ENCODE results near the gene TRIM28.

Gene TRIM28

DNA sequence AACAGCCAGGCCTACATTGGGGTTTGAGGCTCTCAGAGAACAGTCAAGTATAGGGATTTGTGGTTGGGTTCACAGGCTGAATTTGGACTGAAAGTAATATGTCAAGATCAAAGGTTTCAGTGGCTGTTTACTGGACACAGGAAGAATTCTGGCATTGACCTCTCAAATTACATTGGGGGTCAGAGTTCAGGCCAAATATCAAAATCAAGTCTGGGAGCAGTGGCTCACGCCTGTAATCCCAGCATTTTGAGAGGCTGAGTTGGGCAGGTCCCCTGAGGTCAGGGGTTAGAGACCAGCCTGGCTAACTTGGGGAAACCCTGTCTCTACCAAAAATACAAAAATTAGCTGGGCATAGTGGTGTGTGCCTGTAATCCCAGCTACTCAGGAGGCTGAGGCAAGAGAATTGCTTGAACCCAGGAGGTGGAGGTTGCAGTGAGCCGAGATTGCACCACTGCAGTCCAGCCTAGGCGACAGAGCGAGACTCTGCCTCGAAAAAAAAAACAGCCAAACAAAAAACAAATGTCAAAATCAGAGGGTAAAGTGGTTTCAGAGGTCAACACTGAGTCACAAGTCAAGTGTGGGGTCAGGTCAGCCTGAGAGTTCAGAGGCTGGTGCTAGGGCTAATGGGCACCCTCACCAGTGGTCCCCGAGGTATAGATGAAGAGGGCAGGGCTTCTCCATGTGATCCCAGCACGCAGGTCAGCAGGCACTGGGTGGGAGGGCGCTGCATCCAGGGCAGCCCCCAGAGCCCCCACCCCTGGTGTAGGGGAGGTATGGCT is 33.6 kb upstream of the TRIM28 start:
- Histone ChIP-seq H3K36me3 (ENCODE audit: insufficient read depth, low read length) (no peaks in the 10 kb centered on the region), H3K27ac (no peak overlapping the region), H3K4me3 (no peak overlapping the region), H3K9me3 (ENCODE audit: low read depth, low read length) (no peaks in the 10 kb centered on the region), H3K9ac (ENCODE audit: insufficient read length) (no peak overlapping the region)
- no peak for DNase-seq (ENCODE audit: low read depth, low spot score)
- TF ChIP-seq EZH2 (IDR thresholded peaks at IDR 0.05), result no peak
- no peak for TF ChIP-seq POLR2AphosphoS5 (IDR thresholded peaks at IDR 0.05; ENCODE audit: borderline replicate concordance, low read depth, low read length)
- TF ChIP-seq FOXP2 (optimal IDR thresholded peaks at IDR 0.05; ENCODE audit: control extremely low read depth, extremely low read length, insufficient read depth), result no peak

- H3K9me3 ChIP-seq (ENCODE audit: low read depth, low read length), result no peaks in the 10 kb centered on the region
- no peak within 1 kb of the TSS for H3K4me3 ChIP-seq
- no peak for DNase-seq (ENCODE audit: low read depth, low spot score)
- H3K27ac ChIP-seq, result no peak within 1 kb of the TSS
- peaks cover 10% of the 10 kb centered on the region; the same call in 1 of the 2 replicates for H3K36me3 ChIP-seq (ENCODE audit: insufficient read depth, low read length)
- TF ChIP-seq FOXP2 (optimal IDR thresholded peaks at IDR 0.05; ENCODE audit: control extremely low read depth, extremely low read length, insufficient read depth), result no peak
- no peak for TF ChIP-seq POLR2AphosphoS5 (IDR thresholded peaks at IDR 0.05; ENCODE audit: borderline replicate concordance, low read depth, low read length)
- TF ChIP-seq EZH2 (IDR thresholded peaks at IDR 0.05), result no peak
- no peak within 1 kb of the TSS for H3K9ac ChIP-seq (ENCODE audit: insufficient read length)
These were observed 32.3 kb upstream of the TRIM28 start, which contains the start of gene SLC27A5 for GRCh38 chr19:58511353-58512208. Gene SLC27A5 (minus strand): TSS chr19:58511992. CDS start chr19:58511955, 37 bp downstream.

- H3K27ac ChIP-seq, result peak overlapping the region; percentile 76
These were observed 30.6 kb upstream of the TRIM28 start for GRCh38 chr19:58513213-58513693.

DNA sequence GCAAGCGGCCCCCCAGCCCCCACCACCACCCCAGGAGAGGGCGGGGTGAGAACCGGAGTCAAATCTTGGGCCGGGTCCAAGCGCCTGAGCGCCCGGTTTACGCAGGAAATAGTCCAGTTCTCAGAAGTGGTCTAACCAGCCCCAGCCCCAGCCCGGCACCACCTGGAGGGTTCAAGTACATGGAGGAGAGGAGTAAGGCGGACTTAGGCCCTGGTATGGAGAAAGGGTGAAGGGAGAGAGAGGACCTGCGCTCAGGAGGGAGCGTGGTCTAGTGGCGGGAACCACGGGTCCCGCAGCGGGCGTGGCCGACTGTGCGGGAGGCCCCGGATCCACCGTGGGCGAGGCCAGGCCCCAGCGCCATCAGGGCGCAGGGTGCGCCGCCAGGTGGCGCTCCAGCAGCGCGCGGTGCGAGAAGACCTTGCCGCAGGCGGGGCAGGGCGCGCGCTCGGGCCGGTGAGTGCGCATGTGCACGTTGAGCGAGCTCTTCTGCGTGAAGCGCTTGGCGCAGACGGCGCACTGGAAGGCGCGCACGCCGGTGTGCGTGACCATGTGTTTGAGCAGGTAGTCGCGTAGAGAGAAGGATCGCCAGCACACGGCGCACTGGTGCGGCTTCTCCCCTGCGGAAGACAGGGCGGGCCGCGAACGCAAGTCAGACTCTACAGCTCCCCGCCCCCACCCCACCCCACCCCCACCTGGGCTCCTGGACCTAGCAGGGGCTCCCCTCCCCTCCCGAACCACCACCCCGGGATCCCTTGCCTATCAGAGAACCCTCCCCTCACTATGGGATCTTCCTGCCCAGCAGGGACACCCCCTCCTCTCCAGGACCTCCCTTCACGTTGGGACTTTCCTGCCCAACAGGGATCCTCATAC is 29.9 kb upstream of the TRIM28 start:
- Histone ChIP-seq H3K4me3 (peak overlapping the region; percentile 89), H3K9me3 (ENCODE audit: low read depth, low read length) (no peaks in the 10 kb centered on the region), H3K27ac (peak overlapping the region; percentile 78), H3K36me3 (ENCODE audit: insufficient read depth, low read length) (peaks cover 14% of the 10 kb centered on the region; the same call in 1 of the 2 replicates), H3K9ac (ENCODE audit: insufficient read length) (peak overlapping the region; percentile 89)
- peak; percentile 53 for DNase-seq (ENCODE audit: low read depth, low spot score)
- TF ChIP-seq FOXP2 (optimal IDR thresholded peaks at IDR 0.05; ENCODE audit: control extremely low read depth, extremely low read length, insufficient read depth) (peak; percentile 87), POLR2AphosphoS5 (IDR thresholded peaks at IDR 0.05; ENCODE audit: borderline replicate concordance, low read depth, low read length) (peak; percentile 94), EZH2 (IDR thresholded peaks at IDR 0.05) (no peak)

More at GRCh38 chr19:58513213-58513693, 30.6 kb upstream of the TRIM28 start:
- DNase-seq (ENCODE audit: low read depth, low spot score), result no peak
- Histone ChIP-seq H3K36me3 (ENCODE audit: insufficient read depth, low read length) (peaks cover 14% of the 10 kb centered on the region; the same call in 1 of the 2 replicates), H3K9me3 (ENCODE audit: low read depth, low read length) (no peaks in the 10 kb centered on the region), H3K9ac (ENCODE audit: insufficient read length) (peak overlapping the region; percentile 78), H3K4me3 (peak overlapping the region; percentile 89)
- TF ChIP-seq EZH2 (IDR thresholded peaks at IDR 0.05), result no peak
- no peak for TF ChIP-seq FOXP2 (optimal IDR thresholded peaks at IDR 0.05; ENCODE audit: control extremely low read depth, extremely low read length, insufficient read depth)
- no peak for TF ChIP-seq POLR2AphosphoS5 (IDR thresholded peaks at IDR 0.05; ENCODE audit: borderline replicate concordance, low read depth, low read length)

DNA sequence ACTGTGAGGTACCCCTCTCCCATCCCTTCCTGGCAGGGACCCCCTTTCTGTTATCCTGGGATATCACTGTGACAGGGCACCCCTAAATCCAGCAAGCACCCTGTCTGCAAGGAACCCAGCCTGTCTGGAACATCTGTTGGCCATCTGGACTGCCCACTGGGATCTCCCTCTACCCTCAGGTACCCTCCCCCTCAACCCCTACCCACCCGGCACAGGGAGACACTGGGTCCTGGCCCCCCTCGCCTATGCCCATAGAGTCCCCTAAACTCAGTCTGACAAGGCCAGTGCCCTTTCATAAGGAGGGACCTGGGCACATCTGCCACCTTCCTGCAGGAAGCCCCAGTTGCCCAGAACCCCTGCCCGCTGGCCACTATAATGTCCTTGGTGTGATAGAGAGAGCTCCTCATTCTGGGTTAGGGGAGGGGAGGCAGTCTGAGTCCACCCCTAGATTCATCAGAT is 29.3 kb upstream of the TRIM28 start:
- peak overlapping the region; percentile 89 for H3K9ac ChIP-seq (ENCODE audit: insufficient read length)
- DNase-seq (ENCODE audit: low read depth, low spot score), result no peak
- H3K36me3 ChIP-seq (ENCODE audit: insufficient read depth, low read length), result peaks cover 14% of the 10 kb centered on the region; the same call in 1 of the 2 replicates
- TF ChIP-seq POLR2AphosphoS5 (IDR thresholded peaks at IDR 0.05; ENCODE audit: borderline replicate concordance, low read depth, low read length) (no peak), FOXP2 (optimal IDR thresholded peaks at IDR 0.05; ENCODE audit: control extremely low read depth, extremely low read length, insufficient read depth) (no peak)
- H3K4me3 ChIP-seq, result peak overlapping the region; percentile 89
- H3K27ac ChIP-seq, result peak overlapping the region; percentile 78
- H3K9me3 ChIP-seq (ENCODE audit: low read depth, low read length), result no peaks in the 10 kb centered on the region

- peak overlapping the region; percentile 82 for H3K27ac ChIP-seq
- peak overlapping the region; percentile 42 for H3K4me3 ChIP-seq
- H3K9me3 ChIP-seq (ENCODE audit: low read depth, low read length), result no peaks in the 10 kb centered on the region
- H3K9ac ChIP-seq (ENCODE audit: insufficient read length), result peak overlapping the region; percentile 8
- peaks cover 14% of the 10 kb centered on the region; the same call in 1 of the 2 replicates for H3K36me3 ChIP-seq (ENCODE audit: insufficient read depth, low read length)
- TF ChIP-seq POLR2AphosphoS5 (IDR thresholded peaks at IDR 0.05; ENCODE audit: borderline replicate concordance, low read depth, low read length) (no peak), FOXP2 (optimal IDR thresholded peaks at IDR 0.05; ENCODE audit: control extremely low read depth, extremely low read length, insufficient read depth) (no peak), EZH2 (IDR thresholded peaks at IDR 0.05) (no peak)
- DNase-seq (ENCODE audit: low read depth, low spot score), result no peak
These were observed 28.6 kb upstream of the TRIM28 start for GRCh38 chr19:58515259-58515658.

GRCh38 chr19:58516246-58516836 is 27.5 kb upstream of the TRIM28 start:
- Histone ChIP-seq H3K27ac (peak overlapping the region; percentile 82), H3K9ac (ENCODE audit: insufficient read length) (peak overlapping the region; percentile 8), H3K36me3 (ENCODE audit: insufficient read depth, low read length) (peaks cover 14% of the 10 kb centered on the region; the same call in 1 of the 2 replicates), H3K9me3 (ENCODE audit: low read depth, low read length) (no peaks in the 10 kb centered on the region), H3K4me3 (peak overlapping the region; percentile 42; the same call in 1 of the 2 replicates)
- DNase-seq (ENCODE audit: low read depth, low spot score), result no peak
- TF ChIP-seq EZH2 (IDR thresholded peaks at IDR 0.05), result no peak
- TF ChIP-seq FOXP2 (optimal IDR thresholded peaks at IDR 0.05; ENCODE audit: control extremely low read depth, extremely low read length, insufficient read depth), result no peak
- no peak for TF ChIP-seq POLR2AphosphoS5 (IDR thresholded peaks at IDR 0.05; ENCODE audit: borderline replicate concordance, low read depth, low read length)
